KG1 (cell line): Measurements from ENCODE around the gene PAFAH2.

Source experiments
- DNase-seq: peaks from one replicate; lab custom pipeline; 2025; lab: John Stamatoyannopoulos, UW

PAFAH2 gene

GRCh38 chr1:25997828-25998761 lies at the start of gene PAFAH2:
Gene PAFAH2, minus strand, starts transcription at chr1:25998063. Its CDS starts 7,247 bp downstream, at chr1:25990816.
- DNase-seq, result peak; percentile 98

DNA sequence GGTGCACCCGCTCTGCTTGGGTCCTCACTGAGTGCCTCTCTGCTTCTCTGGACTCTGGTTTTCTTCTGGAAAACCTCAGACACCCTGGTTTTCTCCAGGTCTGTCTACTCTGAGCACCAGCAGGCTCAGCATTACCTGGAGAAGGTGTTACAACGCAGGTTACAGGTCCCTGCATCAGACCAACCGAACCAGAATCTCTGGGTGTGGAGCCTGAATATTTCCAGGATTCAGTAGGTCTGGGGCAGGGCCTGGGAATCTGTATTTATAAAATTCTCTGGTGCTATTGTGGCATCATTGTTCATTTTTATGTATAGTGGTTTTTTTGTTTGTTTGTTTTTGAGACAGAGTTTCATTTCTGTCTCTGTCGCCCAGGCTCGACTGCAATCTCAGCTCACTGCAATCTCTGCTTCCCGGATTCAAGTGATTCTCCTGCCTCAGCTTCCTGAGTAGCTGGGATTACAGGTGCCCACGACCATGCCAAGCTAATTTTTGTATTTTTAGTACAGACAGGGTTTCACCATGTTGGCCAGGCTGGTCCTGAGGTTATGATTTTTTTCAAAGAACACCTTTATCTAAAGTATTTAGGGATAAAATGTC lies 49.5 kb upstream of the PAFAH2 start:
- DNase-seq, result no peak

- DNase-seq, result no peak
Observed at GRCh38 chr1:26046246-26047095, 48.6 kb upstream of the PAFAH2 start.

GRCh38 chr1:26045722-26046245 lies 47.9 kb upstream of the PAFAH2 start, which contains the start of gene SLC30A2:
Gene SLC30A2, minus strand, starts transcription at chr1:26046118. Its CDS starts 222 bp downstream, at chr1:26045896.
- DNase-seq, result no peak

GRCh38 chr1:26044971-26045721 lies 47.3 kb upstream of the PAFAH2 start:
- no peak for DNase-seq

DNA sequence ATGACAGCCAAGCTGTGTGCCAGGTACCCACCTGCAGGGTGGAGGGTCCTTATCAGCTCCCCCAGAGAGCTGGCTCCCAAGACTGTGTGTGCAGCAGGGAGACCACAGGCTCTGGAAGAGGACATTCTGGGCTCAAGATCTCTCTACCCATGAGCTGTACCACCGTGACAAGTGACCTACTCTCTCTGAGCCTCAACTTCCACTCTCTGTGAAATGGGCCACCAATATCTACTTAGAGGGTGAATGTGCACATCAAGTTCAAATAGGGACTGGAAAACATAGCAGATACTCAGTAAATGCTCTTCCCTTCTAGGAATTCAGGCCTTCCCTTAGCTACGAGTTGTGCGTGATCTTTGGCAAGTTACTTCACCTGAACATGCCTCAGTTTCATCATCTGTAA lies 46.6 kb upstream of the PAFAH2 start:
- DNase-seq, result no peak

DNA sequence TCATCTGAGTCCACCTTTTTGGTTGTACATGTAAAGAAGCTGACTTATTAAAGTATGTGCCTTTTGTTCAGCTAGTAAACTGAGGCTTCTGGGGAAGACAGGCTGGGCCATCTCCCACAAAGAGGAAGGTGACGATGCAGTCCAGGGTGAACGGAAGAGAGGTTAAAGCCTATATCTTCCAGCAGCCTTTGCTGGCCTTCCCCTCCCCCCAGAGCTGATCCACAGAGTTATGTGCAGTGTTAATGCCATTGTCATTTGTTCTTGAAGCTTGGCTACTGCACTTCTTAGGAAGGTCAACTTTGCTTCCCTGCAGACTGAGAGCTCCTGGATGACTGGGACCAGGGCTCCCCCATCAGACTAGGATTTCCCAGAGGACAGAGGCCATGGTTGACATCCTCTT lies 45.9 kb upstream of the PAFAH2 start:
- DNase-seq, result no peak

- no peak for DNase-seq
Observed at GRCh38 chr1:26041978-26042377, 44.1 kb upstream of the PAFAH2 start.

- DNase-seq, result no peak
Observed at GRCh38 chr1:26041401-26041800, 43.5 kb upstream of the PAFAH2 start.

DNA sequence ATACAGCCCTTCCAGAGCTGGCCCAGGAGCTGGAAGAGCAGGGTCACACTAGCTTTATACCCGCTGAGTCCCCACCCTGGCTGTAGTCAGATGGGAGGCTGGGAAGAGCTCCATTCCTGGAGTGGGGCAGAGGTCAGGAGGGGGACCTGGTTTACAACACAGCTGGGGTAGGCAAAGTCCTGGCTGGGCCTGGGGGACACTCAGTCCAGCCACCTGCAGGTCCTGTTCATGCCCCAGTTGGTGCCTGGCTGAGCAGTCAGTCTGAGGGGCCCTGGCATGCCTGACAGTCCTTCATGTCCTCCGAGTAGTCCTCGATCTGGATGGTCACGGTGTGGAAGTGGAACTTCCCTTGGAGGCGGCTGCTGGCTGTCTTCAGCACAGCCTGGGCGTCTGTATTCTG lies 41.0 kb upstream of the PAFAH2 start:
- DNase-seq, result no peak

DNA sequence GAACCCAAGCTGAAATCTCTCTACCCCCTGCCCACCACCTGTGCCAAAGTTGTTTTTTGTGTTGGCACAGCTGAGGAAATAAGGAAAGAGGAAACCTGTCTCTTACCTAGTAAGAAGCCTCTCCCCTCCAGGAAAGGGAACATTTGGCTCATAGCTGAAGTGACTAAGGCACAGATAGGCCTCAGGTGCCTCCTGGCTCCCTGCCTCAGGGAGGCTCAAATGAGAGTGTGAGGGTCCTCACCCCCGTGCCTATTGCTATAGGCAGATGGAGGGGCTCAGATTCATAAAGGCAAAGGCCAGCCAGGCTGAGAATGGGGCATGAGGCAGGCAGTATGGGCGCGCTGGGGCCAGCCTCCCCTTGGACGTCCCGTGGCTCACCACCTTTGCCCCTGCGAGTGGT lies 40.6 kb upstream of the PAFAH2 start:
- no peak for DNase-seq

DNA sequence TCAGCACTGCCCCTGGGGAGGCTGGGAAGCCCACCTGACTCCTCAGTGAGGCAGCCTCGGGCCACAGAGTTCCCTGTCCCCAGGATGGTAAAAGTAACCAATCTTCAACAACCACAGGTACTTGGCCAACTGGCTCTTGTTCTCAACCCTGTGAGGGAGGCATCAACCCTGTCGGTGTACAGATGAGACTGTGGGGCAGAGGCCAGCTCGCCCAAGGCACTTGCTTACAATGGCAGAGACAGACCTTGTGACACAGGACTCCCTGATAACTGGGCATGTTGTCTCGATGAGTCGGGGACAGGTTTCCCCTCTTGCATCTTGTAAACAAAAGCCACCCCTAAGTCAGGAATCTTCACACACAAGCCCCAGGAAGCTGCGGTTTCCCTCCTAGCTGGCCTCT lies 40.0 kb upstream of the PAFAH2 start:
- DNase-seq, result no peak

DNA sequence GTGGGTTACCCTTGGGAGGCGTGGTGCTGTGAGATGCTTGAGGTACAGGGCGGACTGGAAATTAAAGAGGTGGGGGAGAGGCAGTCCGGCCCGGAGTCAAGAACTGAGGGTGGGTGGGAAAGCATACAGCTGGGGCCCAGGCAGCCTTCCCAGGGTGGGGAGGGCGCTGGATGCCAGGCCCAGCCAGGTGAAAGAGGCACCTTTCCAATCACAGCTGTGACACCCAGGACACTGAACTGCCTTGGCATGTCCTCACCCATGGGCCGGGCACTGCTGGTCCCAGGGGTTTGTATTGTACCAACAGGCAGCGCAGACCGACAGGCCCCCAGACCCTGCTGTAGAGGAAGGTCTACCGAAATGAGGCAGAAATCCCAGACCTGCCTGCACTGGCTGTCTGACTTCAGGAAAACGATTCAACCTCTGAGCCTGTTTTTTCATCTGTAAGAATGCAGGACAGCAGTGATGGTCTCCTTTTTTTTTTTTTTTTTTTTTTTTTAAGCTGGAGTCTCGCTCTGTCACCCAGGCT lies 39.0 kb upstream of the PAFAH2 start:
- DNase-seq, result no peak

GRCh38 chr1:26035959-26036755 lies 38.3 kb upstream of the PAFAH2 start:
- DNase-seq, result peak; percentile 66

DNA sequence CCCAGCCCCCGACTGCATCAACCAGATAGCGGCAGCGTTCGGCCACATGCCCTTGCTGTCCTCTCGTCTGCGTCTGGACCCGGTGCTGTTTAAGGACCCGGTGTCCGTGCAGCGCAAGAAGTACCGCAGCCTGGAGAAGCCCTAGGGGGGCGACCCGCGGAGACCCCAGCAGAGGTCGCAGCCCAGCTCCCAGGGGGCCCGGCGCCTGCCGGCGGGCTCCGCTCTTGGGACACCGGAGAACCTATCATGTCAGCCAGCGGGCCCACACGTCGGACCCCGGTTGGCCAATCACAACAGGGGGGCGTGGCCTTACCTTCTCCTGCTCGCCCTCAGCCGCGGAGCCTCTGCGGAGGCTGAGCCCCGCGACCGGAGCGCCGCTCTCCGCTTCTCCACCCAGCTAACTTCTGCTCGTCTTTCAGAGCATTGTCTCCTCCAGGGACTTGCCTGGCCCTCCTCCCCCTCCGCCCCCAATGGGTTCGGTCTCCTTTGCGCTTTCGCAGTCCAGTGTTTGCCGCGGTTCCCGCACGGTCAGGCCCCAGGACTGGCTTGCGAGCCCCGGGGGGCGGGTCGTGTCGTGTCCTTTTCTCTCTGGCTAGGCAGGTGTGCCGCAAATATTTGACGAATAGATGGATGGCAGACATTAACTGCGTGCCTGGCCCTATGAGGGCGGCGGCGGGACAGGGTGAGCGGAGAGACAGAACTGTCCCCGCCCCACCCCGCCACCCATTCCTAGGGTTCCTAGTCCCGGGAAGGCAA lies 37.5 kb upstream of the PAFAH2 start:
- peak; percentile 87 for DNase-seq

- DNase-seq, result no peak
Observed at GRCh38 chr1:26034504-26035202, 36.8 kb upstream of the PAFAH2 start.

GRCh38 chr1:26032656-26033357 lies 34.9 kb upstream of the PAFAH2 start:
- no peak for DNase-seq

DNA sequence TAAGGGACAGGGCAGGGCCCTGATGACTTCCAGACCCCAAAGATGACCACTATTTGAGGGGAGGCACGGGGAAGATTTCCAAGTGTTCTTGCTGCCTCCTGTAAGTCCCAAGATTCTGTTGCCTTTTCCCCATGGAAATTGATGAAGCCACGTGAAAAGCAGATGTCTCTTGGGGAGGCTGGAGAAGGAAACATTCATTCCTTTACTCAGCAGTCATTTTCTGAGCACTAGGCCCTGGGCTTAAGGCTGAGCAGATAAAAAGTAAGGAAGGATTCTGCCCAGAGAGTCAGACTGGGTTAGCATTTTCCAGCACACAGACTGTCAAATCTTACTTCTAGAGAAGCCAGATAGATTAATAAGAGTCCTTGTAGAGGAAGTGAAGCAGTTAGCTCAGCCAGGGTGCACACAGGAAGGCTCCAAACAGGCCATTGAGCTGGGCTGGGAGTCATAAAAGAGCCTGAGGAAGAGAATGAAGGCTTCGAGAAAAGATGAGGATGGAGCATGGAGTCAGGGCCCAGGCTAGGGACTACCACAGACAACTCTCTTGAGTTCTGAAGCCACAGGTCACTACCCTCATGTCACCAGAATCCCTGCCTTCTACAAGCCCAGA lies 33.9 kb upstream of the PAFAH2 start:
- DNase-seq, result no peak
